Activated effector memory CD4-positive, alpha-beta T cell treated with anti-CD3 and anti-CD28 coated beads, Interleukin-2, amount 50 U/mL, for 16 hours (primary cell): ENCODE measurements around the gene KIAA0513.
"Not testable (repeated sequence)": the region's sequence is repeated elsewhere in the genome, so short reads cannot be mapped to it uniquely, and the experiment has no call there.

Experiments
- DNase-seq: peaks from one replicate; pipeline ENCODE4 v3.0.0-alpha.2; 2020

Gene KIAA0513

DNA sequence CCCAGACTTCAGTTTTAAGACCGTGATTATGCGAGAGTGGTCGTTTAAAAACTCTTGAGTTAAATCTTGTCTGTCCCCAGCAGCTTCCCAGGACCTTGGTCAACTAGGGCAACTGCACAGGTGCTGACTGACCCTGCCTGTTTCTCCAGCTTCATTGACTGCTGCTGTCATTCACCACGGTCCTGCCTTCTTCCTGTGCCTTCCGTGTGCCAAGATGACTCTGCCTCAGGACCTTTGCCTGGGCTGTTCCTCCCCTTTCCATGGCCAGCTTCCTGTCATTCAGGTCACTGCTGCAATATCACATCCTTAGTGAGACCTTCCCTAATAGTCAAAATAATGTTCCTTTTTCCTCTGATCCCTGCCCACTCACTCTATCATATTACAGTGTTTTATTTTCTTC, 3.9 kb downstream of the KIAA0513 start:
- DNase-seq, result no peak

DNA sequence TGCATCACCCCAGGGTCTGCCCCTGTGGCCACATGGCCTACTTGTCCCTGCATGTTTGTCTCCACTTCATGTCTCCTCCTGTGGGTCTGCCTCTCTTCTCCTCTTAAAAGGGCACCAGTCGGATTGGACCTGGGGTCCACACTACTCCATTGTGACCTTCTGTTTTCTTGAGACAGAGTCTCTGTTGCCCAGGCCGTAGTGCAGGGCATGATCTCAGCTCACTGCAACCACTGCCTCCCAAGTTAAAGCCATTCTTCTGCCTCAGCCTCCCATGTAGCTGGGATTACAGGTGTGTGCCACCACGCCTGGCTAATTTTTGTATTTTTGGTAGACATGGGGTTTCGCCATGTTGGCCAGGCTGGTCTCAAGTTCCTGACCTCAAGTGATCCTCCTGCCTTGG, 4.6 kb downstream of the KIAA0513 start:
- DNase-seq, result not testable (repeated sequence)

- no peak for DNase-seq
Measured at GRCh38 chr16:85033171-85033570, 5.6 kb downstream of the KIAA0513 start.

- no peak for DNase-seq
Measured at GRCh38 chr16:85034591-85035433, 7.2 kb downstream of the KIAA0513 start.

- no peak for DNase-seq
Measured at GRCh38 chr16:85036236-85037049, 8.8 kb downstream of the KIAA0513 start.

DNA sequence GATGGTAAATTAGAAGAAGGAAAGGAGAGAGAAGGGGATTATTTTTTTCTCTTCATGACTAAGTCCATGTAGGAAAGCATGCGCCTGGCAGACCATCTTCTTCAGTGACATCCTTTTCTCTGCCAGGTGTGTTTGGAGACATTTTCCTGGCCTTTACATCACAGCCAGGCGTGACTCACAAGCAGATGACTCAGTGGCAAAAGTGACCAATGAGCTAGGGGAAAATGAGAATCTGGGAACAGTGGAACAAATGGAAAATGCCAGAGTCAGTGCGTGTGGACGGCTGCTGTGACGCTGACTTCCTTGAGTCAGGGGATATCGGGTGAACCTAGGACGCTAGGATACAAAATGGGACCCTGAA, 9.4 kb downstream of the KIAA0513 start:
- DNase-seq, result no peak

DNA sequence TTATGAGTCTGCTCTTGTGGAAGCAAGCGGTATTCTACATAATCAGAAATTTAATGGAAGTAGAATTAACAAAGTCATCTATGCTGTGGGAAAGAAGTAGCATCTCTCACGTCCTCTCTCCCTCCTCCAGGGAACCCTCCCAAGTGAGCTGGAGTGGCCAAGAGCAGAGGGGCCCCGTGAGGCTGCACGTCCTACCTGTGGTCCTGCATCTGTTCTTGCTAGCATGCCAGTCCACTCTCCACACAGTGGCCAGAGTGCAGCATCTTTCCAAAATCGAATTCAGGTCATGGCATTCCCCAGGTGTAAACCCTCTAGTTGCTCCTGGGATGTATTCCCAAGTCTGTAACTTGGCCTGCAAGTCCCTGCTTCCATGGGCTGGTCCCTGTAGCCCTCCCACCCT, 10.1 kb downstream of the KIAA0513 start:
- DNase-seq, result no peak

GRCh38 chr16:85040685-85041084, 13.1 kb downstream of the KIAA0513 start:
- DNase-seq, result no peak

GRCh38 chr16:85041219-85042166, 13.9 kb downstream of the KIAA0513 start:
- DNase-seq, result no peak

- no peak for DNase-seq
Measured at GRCh38 chr16:85042167-85042526, 14.6 kb downstream of the KIAA0513 start.

- no peak for DNase-seq
Measured at GRCh38 chr16:85042606-85043005, 15.0 kb downstream of the KIAA0513 start.

- no peak for DNase-seq
Measured at GRCh38 chr16:85045077-85045476, 17.5 kb downstream of the KIAA0513 start.

DNA sequence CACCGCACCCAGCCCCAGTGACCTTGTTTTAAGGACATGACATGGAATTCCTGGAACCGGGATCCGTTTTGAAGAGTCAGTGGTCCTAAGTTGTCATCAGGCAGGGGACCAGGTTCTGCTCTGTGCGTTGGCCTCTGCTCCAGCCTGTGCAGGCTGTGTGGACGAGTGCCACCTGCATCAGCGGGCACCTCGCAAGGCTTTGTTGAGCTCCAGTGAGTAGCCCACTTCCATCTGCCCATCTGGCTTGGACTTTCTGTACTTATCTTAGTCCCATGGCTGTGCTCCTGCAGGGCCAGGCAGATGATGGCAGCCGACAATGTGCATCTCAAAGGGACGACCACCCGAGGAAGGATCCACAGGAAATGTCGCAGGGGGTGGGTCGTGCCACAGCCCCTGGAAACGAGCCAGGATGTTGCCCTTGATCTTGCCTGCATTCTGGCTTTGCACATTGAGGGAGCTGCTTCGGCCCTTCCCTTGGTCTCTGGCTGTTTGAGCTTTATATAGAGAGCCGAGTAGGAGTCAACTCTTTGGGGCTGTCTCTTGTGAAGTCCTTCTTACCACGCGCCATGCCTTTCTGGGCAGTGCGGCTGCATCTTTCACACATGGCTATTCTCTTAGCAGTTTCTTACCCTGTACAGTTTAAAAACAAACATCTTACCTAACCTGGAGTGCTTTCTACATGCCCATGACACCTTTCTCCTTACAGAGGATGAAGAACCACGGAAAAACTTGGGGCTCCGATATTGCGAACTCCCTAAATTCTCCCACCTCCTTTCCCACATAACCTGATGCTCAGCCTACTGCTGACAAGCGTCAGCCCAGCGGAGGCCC, 18.3 kb downstream of the KIAA0513 start:
- DNase-seq, result no peak

- DNase-seq, result no peak
Measured at GRCh38 chr16:85046472-85046916, 18.9 kb downstream of the KIAA0513 start.

- DNase-seq, result no peak
Measured at GRCh38 chr16:85046931-85047866, 19.6 kb downstream of the KIAA0513 start.

- DNase-seq, result no peak
Measured at GRCh38 chr16:85047867-85048455, 20.4 kb downstream of the KIAA0513 start.

- no peak for DNase-seq
Measured at GRCh38 chr16:85048921-85049562, 21.4 kb downstream of the KIAA0513 start.

DNA sequence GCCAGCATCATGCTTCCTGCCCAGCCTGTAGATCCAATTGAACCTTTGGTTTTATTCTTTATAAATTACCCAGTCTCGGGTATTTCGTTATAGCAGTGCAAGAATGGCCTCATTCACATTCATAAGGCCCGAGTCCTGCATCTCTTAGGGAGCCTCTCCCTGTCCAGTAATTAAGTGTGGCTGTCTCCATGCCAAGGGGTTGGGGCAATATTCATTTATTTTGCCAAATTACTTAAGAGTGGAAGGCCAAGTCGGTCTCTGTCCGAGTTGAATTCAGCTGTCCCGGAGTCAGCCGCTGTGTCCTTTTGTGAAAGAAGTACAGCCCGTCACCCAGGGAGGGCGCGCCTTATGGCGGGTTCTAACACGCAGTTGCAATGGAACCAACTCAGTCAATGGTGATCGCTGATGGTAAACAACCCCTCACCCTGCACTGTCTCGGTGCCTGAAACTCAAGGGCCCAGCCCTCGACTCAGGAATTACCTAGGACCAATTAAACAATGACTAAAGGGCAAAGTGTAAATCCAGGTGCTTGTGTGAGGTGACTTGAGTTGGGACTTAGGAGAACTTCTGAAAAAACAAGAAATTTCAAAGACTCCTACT, 22.2 kb downstream of the KIAA0513 start:
- no peak for DNase-seq

DNA sequence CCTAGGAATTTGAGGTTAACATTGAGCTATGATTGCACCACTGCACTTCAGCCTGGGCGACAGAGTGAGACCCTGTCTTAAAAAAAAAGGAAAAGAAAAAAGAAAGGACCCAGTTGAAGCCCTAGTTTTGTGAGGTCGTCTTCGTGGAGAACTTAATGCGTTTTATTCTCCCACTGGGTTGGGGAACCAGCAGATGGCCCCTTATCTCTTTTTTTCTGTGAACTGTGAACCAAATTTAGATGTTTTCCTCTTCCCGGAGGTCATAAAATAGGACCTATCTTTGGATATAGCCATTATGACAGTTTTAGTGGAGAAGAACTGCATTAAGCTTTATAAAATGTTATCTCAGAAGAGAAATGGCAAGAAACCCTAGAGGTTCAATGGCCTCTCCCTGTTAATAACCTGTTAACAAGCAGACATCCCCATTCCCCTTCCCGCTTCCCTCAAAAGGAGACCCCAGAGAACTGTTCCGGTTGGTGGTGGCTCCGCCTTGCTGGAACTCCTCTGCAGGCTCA, 23.5 kb downstream of the KIAA0513 start:
- no peak for DNase-seq
